Measurements from ENCODE around the gene MUCL3.
"Not testable (repeated sequence)": the region's sequence is repeated elsewhere in the genome, so short reads cannot be mapped to it uniquely, and the experiment has no call there.

The MUCL3 gene

DNA sequence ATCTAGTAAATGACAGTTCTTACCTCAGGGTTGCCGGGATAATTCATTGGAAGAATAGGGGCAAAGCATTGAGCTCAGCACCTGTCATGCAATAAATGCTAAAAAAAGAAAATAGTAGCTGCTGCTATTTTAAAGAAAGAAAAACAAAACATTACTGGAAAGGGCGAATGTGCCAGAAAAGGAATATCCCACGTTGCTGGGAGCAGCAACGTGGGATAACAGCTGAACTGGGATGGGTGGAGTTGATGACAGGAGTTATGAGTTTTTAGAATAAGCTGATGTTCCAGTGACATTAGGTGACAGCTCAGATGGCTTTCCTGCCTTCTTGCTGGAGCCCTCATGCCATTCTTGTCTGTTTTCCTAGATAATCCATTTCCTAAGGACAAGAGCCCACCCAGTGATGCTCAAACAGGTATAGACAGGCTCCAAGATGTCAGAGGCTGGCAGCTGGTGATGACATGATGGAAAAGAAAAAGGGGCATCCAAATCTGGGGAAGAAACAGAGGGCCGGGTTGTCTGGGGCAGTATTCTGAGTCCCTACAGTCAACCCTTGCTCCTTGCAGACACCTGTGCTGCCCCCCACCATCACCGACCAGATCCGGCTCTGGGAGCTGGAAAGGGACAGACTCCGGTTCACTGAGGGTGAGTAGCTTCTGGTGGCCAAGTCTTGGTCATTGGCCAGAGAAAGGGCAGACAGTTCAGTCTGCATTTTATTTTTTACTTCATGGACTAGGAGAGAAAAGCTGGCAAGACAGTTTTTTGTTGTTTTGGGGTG lies 27.8 kb upstream of the MUCL3 start:
- no peak for DNase-seq

GRCh38 chr6:30913721-30914075 lies 27.1 kb upstream of the MUCL3 start:
- no peak for DNase-seq

DNA sequence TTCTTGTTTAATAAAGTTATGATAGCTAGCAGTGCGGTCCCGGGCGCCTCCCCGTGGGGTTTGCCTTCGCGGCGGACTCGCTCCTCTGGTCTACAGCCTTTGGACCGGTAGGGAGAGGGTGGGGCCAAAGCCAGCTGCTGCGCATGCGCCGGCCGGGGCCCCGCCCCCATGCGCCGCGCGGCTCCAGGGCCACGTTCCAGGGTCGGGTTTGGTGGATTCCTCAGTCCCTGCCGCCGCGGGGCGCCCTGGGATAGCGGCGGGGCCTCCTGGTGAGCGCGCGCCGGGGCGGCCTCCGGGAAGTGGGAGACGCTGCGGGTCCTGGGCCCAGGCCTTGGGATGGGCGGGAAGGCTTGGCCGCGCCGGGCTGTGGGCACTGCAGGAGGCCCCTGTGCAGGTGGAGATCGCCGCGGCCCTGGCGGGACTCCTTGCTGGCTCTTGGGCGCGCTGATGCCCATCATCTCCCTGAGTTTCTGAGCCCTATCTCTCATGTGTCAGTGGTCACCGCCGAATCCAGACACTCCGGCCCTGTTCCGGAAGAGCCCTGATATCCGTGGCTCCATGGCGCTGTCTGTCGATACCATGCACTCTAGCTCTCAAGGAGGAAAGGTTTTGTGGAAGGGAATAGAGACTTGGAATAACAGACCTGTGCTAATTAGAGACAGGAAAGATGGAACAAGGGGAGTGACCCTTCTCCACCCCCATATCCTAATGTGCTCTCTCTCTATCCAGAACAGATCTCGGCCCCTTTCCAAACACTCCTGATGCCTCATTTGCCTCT lies 26.5 kb upstream of the MUCL3 start, which contains the start of gene VARS2:
Gene VARS2, plus strand, starts transcription at position 163 of the 778 bp plus-strand sequence. Its CDS starts 599 bp downstream, at position 762.
- peak; percentile 84 for DNase-seq

DNA sequence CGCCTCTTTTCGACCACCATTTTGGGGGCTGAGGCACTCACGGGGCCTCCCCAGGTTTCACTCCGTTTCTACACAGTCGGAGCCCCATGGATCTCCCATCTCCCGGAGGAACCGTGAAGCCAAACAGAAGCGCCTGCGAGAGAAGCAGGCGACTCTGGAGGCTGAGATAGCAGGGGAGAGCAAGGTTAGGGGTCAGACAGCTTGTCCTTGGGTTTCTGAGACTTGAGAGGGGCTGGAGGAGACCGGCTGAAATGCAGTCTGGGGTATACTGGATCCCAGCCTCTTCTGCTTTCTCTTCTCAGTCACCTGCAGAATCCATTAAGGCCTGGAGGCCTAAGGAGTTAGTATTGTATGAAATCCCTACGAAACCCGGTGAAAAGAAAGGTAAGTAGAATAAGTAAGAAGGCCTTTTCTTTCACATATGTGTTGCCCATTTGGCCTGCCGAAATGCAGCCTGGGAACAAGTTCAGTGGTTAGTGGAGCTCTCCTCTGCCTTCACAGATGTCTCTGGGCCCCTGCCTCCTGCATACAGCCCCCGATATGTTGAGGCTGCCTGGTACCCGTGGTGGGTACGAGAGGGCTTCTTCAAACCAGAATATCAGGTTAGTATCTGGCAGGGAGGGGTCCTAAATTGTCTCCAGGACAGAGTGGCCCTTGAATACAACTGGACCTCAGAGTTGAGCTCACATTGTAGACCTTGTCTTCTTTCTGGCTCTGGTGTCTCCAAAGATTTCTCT lies 25.8 kb upstream of the MUCL3 start:
- no peak for DNase-seq

- DNase-seq: peak; percentile 48
Measured at GRCh38 chr6:30915591-30915946, 25.2 kb upstream of the MUCL3 start.

DNA sequence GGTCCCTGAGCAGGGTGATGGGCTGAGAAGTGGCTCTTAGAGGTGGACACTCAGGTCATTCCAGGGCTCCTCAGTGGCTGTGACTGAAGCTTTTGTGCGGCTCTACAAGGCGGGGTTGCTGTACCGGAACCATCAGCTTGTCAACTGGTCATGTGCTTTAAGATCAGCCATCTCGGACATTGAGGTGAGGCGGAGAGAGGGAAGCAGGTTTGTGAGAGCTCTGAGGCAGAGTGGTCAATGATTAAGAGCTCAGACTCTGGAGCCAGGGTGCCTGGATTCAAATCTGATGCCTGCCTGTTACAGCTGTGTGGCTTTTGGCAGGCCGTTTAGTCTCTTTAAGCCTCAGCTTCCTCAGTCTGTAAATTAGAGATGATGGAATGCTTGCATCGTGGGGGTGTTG lies 23.7 kb upstream of the MUCL3 start:
- DNase-seq: no peak

- no peak for DNase-seq
Measured at GRCh38 chr6:30917487-30917886, 23.3 kb upstream of the MUCL3 start.

DNA sequence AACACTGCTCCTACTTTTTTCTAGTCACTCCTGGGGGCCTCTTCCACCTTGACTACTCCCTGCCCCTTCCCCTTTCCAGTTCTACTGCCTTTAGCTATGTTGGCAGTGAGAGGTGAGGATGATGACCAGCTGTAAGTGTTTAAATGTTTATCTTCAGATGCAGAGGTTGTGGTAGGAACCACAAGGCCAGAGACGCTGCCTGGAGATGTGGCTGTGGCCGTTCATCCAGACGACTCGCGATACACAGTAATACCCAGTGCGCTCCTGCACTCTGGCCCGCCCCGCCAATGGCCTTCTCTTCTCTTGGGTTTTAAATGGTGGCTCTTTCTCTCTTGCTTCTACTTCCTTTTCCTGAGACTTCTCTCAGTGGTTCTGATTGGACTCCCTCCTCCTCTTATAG lies 22.1 kb upstream of the MUCL3 start:
- no peak for DNase-seq

DNA sequence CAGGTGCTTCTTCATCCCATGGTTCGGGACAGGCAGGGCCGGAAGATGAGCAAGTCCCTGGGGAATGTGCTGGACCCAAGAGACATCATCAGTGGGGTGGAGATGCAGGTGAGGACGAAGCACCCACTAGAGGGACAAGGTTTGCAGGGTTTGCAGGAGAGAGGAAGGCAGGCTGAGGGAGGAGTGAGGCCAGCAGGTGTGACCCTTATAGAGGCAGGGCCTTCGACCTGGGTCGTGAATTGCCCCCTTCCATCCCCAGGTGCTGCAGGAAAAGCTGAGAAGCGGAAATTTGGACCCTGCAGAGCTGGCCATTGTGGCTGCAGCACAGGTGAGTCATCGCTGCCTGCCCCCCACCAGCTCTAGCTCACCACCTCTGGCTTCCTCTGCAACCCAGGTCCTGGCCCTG lies 18.3 kb upstream of the MUCL3 start:
- DNase-seq: no peak

GRCh38 chr6:30924040-30924627 lies 16.6 kb upstream of the MUCL3 start:
- not testable (repeated sequence) for DNase-seq

GRCh38 chr6:30926644-30927043 lies 14.1 kb upstream of the MUCL3 start:
- no peak for DNase-seq

GRCh38 chr6:30927080-30927479 lies 13.7 kb upstream of the MUCL3 start:
- not testable (repeated sequence) for DNase-seq

GRCh38 chr6:30928677-30929076 lies 12.1 kb upstream of the MUCL3 start:
- no peak for DNase-seq

- DNase-seq: no peak
Measured at GRCh38 chr6:30930506-30930905, 10.3 kb upstream of the MUCL3 start.

GRCh38 chr6:30931272-30931671 lies 9.5 kb upstream of the MUCL3 start:
- no peak for DNase-seq

- no peak for DNase-seq
Measured at GRCh38 chr6:30931969-30932645, 8.7 kb upstream of the MUCL3 start, which contains the start of gene SFTA2. Gene SFTA2, minus strand, starts transcription at chr6:30932170. Its CDS starts 74 bp downstream, at chr6:30932096.

DNA sequence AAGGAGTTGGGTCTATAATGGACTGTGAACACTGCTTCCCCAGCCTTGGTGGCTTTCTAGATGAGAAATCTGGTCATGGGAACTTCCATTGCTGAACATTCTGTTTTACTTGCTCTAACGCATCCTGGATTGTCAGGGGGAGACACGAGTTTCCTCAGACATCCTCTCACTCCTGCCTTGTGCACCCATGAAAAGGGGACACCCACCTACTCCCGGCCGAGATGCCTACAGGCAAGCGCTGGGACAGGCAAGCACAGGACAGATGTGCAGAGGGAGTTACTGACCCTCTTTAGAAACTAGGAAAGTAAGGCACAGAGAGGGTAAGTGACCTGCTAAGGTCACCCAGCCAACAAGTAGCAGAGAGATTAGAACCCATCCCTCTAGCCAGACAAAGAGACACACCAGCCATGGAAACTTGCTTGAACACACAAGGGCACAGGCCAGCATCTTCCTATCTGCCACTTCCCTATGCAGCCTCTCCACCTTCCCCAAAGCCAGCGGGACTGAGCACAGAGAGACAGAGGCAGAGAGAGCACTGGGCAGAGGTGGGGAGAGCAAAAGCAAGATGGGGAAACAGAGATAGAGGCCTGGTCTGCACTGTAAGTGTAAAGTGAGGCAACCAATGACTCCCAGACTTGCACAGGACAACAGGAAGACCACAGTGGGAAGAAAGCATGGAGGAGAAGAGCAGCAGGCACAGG lies 8.0 kb upstream of the MUCL3 start:
- no peak for DNase-seq

GRCh38 chr6:30935018-30935417 lies 5.8 kb upstream of the MUCL3 start:
- no peak for DNase-seq

DNA sequence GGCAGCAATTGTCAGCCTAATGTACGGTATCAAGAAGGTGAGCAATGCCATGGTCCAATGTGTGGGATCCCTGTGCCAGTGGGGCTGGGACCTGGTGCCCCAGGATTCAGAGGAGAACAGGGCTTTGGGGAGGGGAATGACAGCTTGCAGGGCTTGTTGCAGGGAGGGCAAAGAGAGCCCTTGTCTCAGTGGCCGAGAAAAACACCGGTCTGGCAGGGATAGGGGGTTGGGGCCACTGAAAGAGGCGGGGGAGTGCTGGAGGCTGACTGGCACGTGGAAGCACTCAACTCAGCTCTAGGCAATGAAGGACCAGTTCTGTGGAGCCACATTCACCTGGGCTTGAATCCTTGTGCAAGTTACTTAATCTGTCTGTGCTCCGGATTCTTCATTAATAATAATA lies 3.5 kb upstream of the MUCL3 start:
- DNase-seq: no peak

DNA sequence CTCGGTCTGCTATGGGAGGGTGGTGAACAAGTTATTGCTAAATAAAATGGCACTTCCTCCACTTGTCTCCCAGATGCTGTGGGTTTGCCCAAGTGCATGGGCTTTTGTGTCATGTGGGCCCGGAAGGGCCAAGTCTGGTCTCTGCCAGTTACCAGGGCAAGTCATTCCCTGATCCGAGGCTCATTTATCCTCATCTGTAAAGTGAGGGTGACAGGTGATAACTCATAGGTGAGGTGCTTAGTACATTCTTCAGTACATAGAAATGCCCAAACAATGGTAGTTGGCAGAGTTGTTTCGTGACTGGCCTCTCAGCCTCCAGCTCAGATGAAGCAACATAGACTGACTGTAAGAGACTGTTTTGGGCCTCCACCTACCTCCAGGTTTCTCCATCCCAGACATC lies 2.0 kb upstream of the MUCL3 start:
- no peak for DNase-seq

DNA sequence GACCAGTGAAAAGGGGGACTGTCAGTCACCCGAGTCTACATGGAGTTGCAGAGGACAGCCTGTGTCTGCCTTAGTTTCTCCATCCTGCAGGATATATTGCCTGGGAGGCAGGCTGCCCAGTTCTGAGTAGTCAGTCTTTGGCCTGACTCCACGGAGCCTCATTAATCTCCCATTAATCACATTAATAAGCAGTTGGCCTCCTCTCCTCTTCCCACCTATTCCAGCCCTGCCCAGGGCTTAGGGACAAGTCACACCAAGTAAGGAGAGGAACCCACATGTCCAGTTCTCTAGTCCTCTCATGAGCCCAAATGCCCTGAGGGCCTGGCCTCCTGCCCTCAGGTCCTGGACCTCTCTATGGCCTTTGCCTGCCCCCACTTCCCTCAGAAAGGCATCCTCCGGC lies 1.3 kb upstream of the MUCL3 start:
- no peak for DNase-seq
